T-cell (primary cell): ENCODE results near the gene MCOLN3. TPM values are rescaled to one million over a fixed set of nuclear protein-coding genes. Genes with fewer than 3 reads are reported as not detected.
A peak's percentile ranks its signal among the peaks of the same experiment; 100 is the strongest.

Source experiments
- ATAC-seq, 4 experiments: fragments of 200-7000 bp in 3 of 4; fragments of 150-1000 bp in 1 of 4; cut with Tn5 transposase; replicated peaks in 1 of 4; 1 replicate in 3 of 4; 2 replicates in 1 of 4; pipeline ENCODE4 v1.10.0; 2021; ENCODE audit warnings: moderate library complexity in 3 of 4, mild to moderate bottlenecking in 2 of 4, moderate number of reproducible peaks in 1 of 4
- CTCF ChIA-PET, 2 donors: fragments of 300-600 bp; sonication (Branson Sonifier 250); formaldehyde crosslinking; loops; one replicate each; lab custom pipeline; 2022; ENCODE audit warnings: antibody characterized with exemption in 2 of 2; lab: Charles Lee
- POLR2A ChIA-PET, 2 donors: fragments of 300-600 bp; sonication (Branson Sonifier 250); formaldehyde crosslinking; loops; one replicate each; lab custom pipeline; 2022; ENCODE audit warnings: antibody characterized with exemption in 2 of 2; lab: Charles Lee
- DNase-seq, 35 experiments: peaks; one replicate each; pipeline versions ENCODE4 v3.0.0 to v3.0.0-alpha.2; 2013 to 2023
- H3K27ac ChIP-seq: one replicate; pipeline ENCODE4 v1.5.1; 2013; ENCODE audit warnings: low read length
- H3K27me3 ChIP-seq, 2 experiments: replicated peaks in 1 of 2; 1 replicate in 1 of 2; 2 replicates in 1 of 2; pipeline versions ENCODE4 v1.6.1 to v1.7.0; 2013; ENCODE audit warnings: low read length in 1 of 2, mixed read lengths in 1 of 2; ENCODE audit not compliant: control insufficient read depth in 2 of 2, insufficient read depth in 2 of 2; ENCODE audit errors: extremely low read depth in 1 of 2
- H3K36me3 ChIP-seq, 2 donors: 1 replicate in 1 of 2; 2 replicates in 1 of 2; pipeline versions ENCODE4 v1.6.1 to v1.7.0; 2013; ENCODE audit warnings: low read length in 1 of 2; ENCODE audit not compliant: control insufficient read depth in 2 of 2, insufficient read depth in 1 of 2; ENCODE audit errors: extremely low read depth in 1 of 2
- H3K4me1 ChIP-seq, 2 experiments: 1 replicate in 1 of 2; 2 replicates in 1 of 2; pipeline versions ENCODE4 v1.6.1 to v1.7.0; 2013; ENCODE audit warnings: low read length in 2 of 2, mixed read lengths in 1 of 2; ENCODE audit not compliant: insufficient read depth in 2 of 2, control insufficient read depth in 1 of 2; ENCODE audit errors: extremely low read depth in 1 of 2
- H3K4me3 ChIP-seq, 2 donors: 1 replicate in 1 of 2; 2 replicates in 1 of 2; pipeline versions ENCODE4 v1.5.1 to v1.7.0; 2013; ENCODE audit warnings: mild to moderate bottlenecking in 2 of 2, low read length in 1 of 2, moderate library complexity in 1 of 2; ENCODE audit not compliant: control insufficient read depth in 1 of 2; ENCODE audit errors: extremely low read depth in 1 of 2
- H3K9me3 ChIP-seq: 2 replicates; pipeline ENCODE4 v1.7.0; 2013
- H3K27ac Mint-ChIP-seq, 2 donors: one replicate each; pipeline ENCODE4 v1.8.0; 2020 to 2021; ENCODE audit warnings: mild to moderate bottlenecking in 2 of 2, mixed read lengths in 2 of 2
- H3K27me3 Mint-ChIP-seq, 2 donors: one replicate each; pipeline ENCODE4 v1.8.0; 2021 to 2022; ENCODE audit warnings: mixed read lengths in 2 of 2
- H3K36me3 Mint-ChIP-seq: one replicate; pipeline ENCODE4 v1.8.0; 2021; ENCODE audit warnings: mixed read lengths
- H3K4me1 Mint-ChIP-seq, 3 donors: one replicate each; pipeline ENCODE4 v1.8.0; 2020 to 2022; ENCODE audit warnings: mixed read lengths in 3 of 3, mild to moderate bottlenecking in 1 of 3
- H3K4me3 Mint-ChIP-seq, 3 donors: one replicate each; pipeline ENCODE4 v1.8.0; 2020 to 2022; ENCODE audit warnings: mild to moderate bottlenecking in 3 of 3, mixed read lengths in 3 of 3, moderate library complexity in 3 of 3
- H3K9me3 Mint-ChIP-seq, 3 donors: one replicate each; pipeline ENCODE4 v1.8.0; 2020 to 2022; ENCODE audit warnings: mixed read lengths in 3 of 3
- WGBS: methylation state at CpG from one replicate; pipeline ENCODE4 v1.1.5; 2013; ENCODE audit warnings: missing lambda C conversion rate; ENCODE audit not compliant: insufficient coverage; 5-methylcytosine and 5-hydroxymethylcytosine counted together
- total RNA-seq, 35 experiments: library from RNA in 6 of 35; stranded (reverse) in 6 of 35; fragments of 120-200 nt in 1 of 35; gene quantifications; one replicate each; pipeline versions ENCODE4 v1.2.1 to v1.2.4 and lab custom pipeline; 2013 to 2026

The MCOLN3 gene
- total RNA-seq, 5 donors from 2014 or later (not counting 1 experiment from before 2014, with no cell fraction given): 2.1 to 7.2 (median 2.8) TPM

GRCh38 chr1:84973498-84974334, 74.6 kb downstream of the MCOLN3 start:
- DNase-seq: peak in 1 of 35 experiments; percentile 35
- H3K36me3 ChIP-seq: peaks cover 0 to 2% of the 10 kb centered on the region in 2 donors
- peaks cover 0 to 29% of the 10 kb centered on the region in 2 experiments for H3K4me1 ChIP-seq
- 39% methylated on average over 3 of the region's 7 CpGs for WGBS
- Mint-ChIP-seq H3K36me3 (peaks cover 12% of the 10 kb centered on the region), H3K27ac (no peak overlapping the region), H3K4me3 (no peak overlapping the region), H3K4me1 (peaks cover 8 to 49% (median 22%) of the 10 kb centered on the region in 3 donors), H3K9me3 (no peaks in the 10 kb centered on the region), H3K27me3 (peaks cover 0 to 2% of the 10 kb centered on the region in 2 donors)
- H3K27ac ChIP-seq: no peak overlapping the region
- no peak for ATAC-seq
- H3K9me3 ChIP-seq: no peaks in the 10 kb centered on the region
- no peak overlapping the region for H3K4me3 ChIP-seq
- CTCF ChIA-PET: interaction anchor here in 1 of 2 donors (1.0 kb wide), 1 partner anchor 17 kb away, joined by 3 read pairs; no protein-coding TSS in a partner anchor
- POLR2A ChIA-PET: no interaction called here
- peaks cover 0 to 5% of the 10 kb centered on the region in 2 experiments for H3K27me3 ChIP-seq

- H3K36me3 Mint-ChIP-seq: peaks cover 7% of the 10 kb centered on the region
- Histone ChIP-seq H3K4me1 (peaks cover 0 to 29% of the 10 kb centered on the region in 2 experiments), H3K4me3 (no peak overlapping the region), H3K27ac (peak overlapping the region; percentile 39), H3K36me3 (peaks cover 0 to 2% of the 10 kb centered on the region in 2 donors), H3K9me3 (no peaks in the 10 kb centered on the region), H3K27me3 (peaks cover 0 to 5% of the 10 kb centered on the region in 2 experiments)
- peak overlapping the region in 1 of 3 donors; percentile 35 for H3K4me3 Mint-ChIP-seq
- CTCF ChIA-PET: interaction anchor here (0.6 to 1.5 kb wide), 7 partner anchors 15 to 55 kb away, joined by 3 to 8 read pairs (median 3); no protein-coding TSS in a partner anchor
- POLR2A ChIA-PET: interaction anchor here in 1 of 2 donors (0.6 kb wide), 1 partner anchor 733 kb away, joined by 4 read pairs; no protein-coding TSS in a partner anchor
- no CpG with 5 or more reads among the region's 1 CpG for WGBS
- H3K9me3 Mint-ChIP-seq: no peaks in the 10 kb centered on the region
- peaks cover 8 to 47% (median 22%) of the 10 kb centered on the region in 3 donors for H3K4me1 Mint-ChIP-seq
- peak overlapping the region; percentile 60 to 68 for H3K27ac Mint-ChIP-seq
- DNase-seq: peak in 1 of 35 experiments; percentile 16
- no peaks in the 10 kb centered on the region for H3K27me3 Mint-ChIP-seq
- ATAC-seq: peak in 3 of 4 experiments; percentile 24 to 46 (median 39)
Measured at GRCh38 chr1:84972377-84972987, 75.8 kb downstream of the MCOLN3 start.

GRCh38 chr1:84971957-84972356, 76.3 kb downstream of the MCOLN3 start:
- Mint-ChIP-seq H3K9me3 (no peaks in the 10 kb centered on the region), H3K27ac (peak overlapping the region; percentile 60 to 68), H3K36me3 (peaks cover 7% of the 10 kb centered on the region), H3K4me3 (peak overlapping the region in 1 of 3 donors; percentile 35), H3K4me1 (peaks cover 8 to 47% (median 22%) of the 10 kb centered on the region in 3 donors), H3K27me3 (no peaks in the 10 kb centered on the region)
- no peaks in the 10 kb centered on the region for H3K9me3 ChIP-seq
- no peak overlapping the region for H3K27ac ChIP-seq
- H3K27me3 ChIP-seq: peaks cover 0 to 5% of the 10 kb centered on the region in 2 experiments
- H3K36me3 ChIP-seq: peaks cover 0 to 2% of the 10 kb centered on the region in 2 donors
- peaks cover 0 to 29% of the 10 kb centered on the region in 2 experiments for H3K4me1 ChIP-seq
- ATAC-seq (no peak), DNase-seq (no peak)
- CTCF ChIA-PET: interaction anchor here (0.6 to 1.5 kb wide), 6 partner anchors 22 to 56 kb away, joined by 3 to 8 read pairs (median 3); no protein-coding TSS in a partner anchor
- no peak overlapping the region for H3K4me3 ChIP-seq
- POLR2A ChIA-PET: interaction anchor here in 1 of 2 donors (0.6 kb wide), 1 partner anchor 733 kb away, joined by 4 read pairs; no protein-coding TSS in a partner anchor
- WGBS: no CpG with 5 or more reads among the region's 2 CpGs

DNA sequence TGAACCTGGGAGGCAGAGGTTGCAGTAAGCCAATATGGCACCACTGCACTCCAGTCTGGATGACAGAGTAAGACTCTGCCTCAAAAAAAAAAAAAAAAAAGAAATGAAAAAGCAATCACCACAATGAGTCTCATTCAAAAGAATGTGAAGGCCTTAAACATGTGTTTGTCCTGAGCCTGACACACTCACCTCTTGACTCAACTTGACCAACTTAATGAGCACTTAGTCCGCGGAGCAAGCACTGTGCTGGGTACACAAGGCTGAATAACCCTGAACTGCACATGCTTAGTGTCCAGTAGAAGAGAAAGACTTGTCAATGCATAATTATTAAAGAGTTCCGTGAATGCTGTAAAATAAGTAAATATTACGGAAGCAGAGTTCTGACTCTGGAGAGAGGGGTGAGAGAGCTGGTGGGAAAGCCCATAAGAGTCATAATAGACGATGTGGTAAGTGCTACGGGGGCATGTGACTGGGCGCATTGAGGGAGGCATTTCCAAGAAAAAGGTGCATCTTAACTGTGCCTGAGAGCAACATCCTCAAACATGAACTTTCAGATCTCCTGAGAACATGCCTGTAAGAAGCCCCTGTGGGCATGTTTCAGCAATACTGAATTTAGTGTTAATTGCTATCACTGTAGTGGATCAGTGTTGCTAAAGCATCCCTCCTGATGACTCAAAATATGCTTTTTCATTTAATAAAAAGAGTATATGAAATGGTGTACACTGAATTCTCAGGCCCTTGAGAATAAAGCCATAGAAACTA, 78.6 kb downstream of the MCOLN3 start:
- Histone ChIP-seq H3K36me3 (peaks cover 0 to 2% of the 10 kb centered on the region in 2 donors), H3K9me3 (no peaks in the 10 kb centered on the region), H3K4me3 (no peak overlapping the region), H3K4me1 (peaks cover 0 to 22% of the 10 kb centered on the region in 2 experiments), H3K27me3 (peaks cover 0 to under 1% of the 10 kb centered on the region in 2 experiments), H3K27ac (no peak overlapping the region)
- Mint-ChIP-seq H3K27me3 (no peaks in the 10 kb centered on the region), H3K9me3 (no peaks in the 10 kb centered on the region), H3K36me3 (peaks cover 7% of the 10 kb centered on the region), H3K27ac (no peak overlapping the region), H3K4me3 (no peak overlapping the region), H3K4me1 (peaks cover 8 to 34% (median 15%) of the 10 kb centered on the region in 3 donors)
- ATAC-seq (peak in 1 of 4 experiments; percentile 34), DNase-seq (peak in 1 of 35 experiments; percentile 25)
- ChIA-PET CTCF (no interaction called here), POLR2A (no interaction called here)
- WGBS: 51% methylated on average over 3 of the region's 7 CpGs

GRCh38 chr1:84968865-84969264, 79.4 kb downstream of the MCOLN3 start:
- no peaks in the 10 kb centered on the region for H3K27me3 Mint-ChIP-seq
- DNase-seq (no peak), ATAC-seq (no peak)
- CTCF ChIA-PET: no interaction called here
- H3K9me3 Mint-ChIP-seq: no peaks in the 10 kb centered on the region
- H3K4me3 Mint-ChIP-seq: no peak overlapping the region
- H3K4me3 ChIP-seq: no peak overlapping the region
- H3K4me1 Mint-ChIP-seq: peaks cover 8 to 28% (median 15%) of the 10 kb centered on the region in 3 donors
- no peaks in the 10 kb centered on the region for H3K27me3 ChIP-seq
- no peaks in the 10 kb centered on the region for H3K9me3 ChIP-seq
- peaks cover 7% of the 10 kb centered on the region for H3K36me3 Mint-ChIP-seq
- no peak overlapping the region for H3K27ac ChIP-seq
- no peak overlapping the region for H3K27ac Mint-ChIP-seq
- POLR2A ChIA-PET: no interaction called here
- peaks cover 0 to 2% of the 10 kb centered on the region in 2 donors for H3K36me3 ChIP-seq
- H3K4me1 ChIP-seq: peaks cover 0 to 14% of the 10 kb centered on the region in 2 experiments
- WGBS: no CpG with 5 or more reads among the region's 3 CpGs
